Thoracic aorta (tissue), 2 donors: ENCODE results near the gene NADSYN1. TPM values are rescaled to one million over a fixed set of nuclear protein-coding genes. Genes with fewer than 3 reads are reported as not detected.
A peak's percentile ranks its signal among the peaks of the same experiment; 100 is the strongest.

Experiments
- ATAC-seq: fragments of 150-250 bp; one replicate; pipeline ENCODE4 v1.8.0; 2017; ENCODE audit warnings: low read depth; ENCODE audit not compliant: insufficient number of reproducible peaks, low FRiP score
- DNase-seq: peaks from one replicate; pipeline ENCODE4 v3.0.0-alpha.2; 2020; ENCODE audit warnings: low spot score
- H3K27ac ChIP-seq, 2 donors: fragments of 200-600 bp; sonication (generic); 1 replicate in 1 of 2; 2 replicates in 1 of 2; pipeline ENCODE4 v1.5.1; 2016; ENCODE audit warnings: mild to moderate bottlenecking in 2 of 2, moderate library complexity in 2 of 2
- H3K27me3 ChIP-seq: fragments of 200-600 bp; sonication (generic); replicated peaks from 2 replicates; pipeline ENCODE4 v1.6.0; 2016; ENCODE audit warnings: mild to moderate bottlenecking; ENCODE audit not compliant: insufficient read depth
- H3K36me3 ChIP-seq: fragments of 200-600 bp; sonication (generic); one replicate; pipeline ENCODE4 v1.5.1; 2016
- H3K4me1 ChIP-seq, 2 donors: fragments of 200-600 bp; sonication (generic); 1 replicate in 1 of 2; 2 replicates in 1 of 2; pipeline versions ENCODE4 v1.5.1 to v1.6.0; 2016; ENCODE audit warnings: low read depth in 2 of 2, mild to moderate bottlenecking in 1 of 2; ENCODE audit not compliant: control insufficient read depth in 1 of 2
- H3K4me3 ChIP-seq: fragments of 200-600 bp; sonication (generic); 2 replicates; pipeline ENCODE4 v1.5.1; 2016; ENCODE audit warnings: mild to moderate bottlenecking
- H3K9me3 ChIP-seq: fragments of 200-600 bp; sonication (generic); 2 replicates; pipeline ENCODE4 v1.5.1; 2016
- total RNA-seq, 2 donors: library from RNA; depleted of rRNA; stranded (reverse); fragments of >200 nt; gene quantifications; one replicate each; pipeline versions ENCODE4 v1.1.0 to v1.2.3, GENCODE V29; 2016
- TF ChIP-seq, protein P1 (sequence below): fragments of 200-600 bp; sonication (generic); IDR thresholded peaks from one replicate; pipeline ENCODE4 v1.5.1; 2019; ENCODE audit warnings: antibody characterized with exemption

NADSYN1 gene
- total RNA-seq, 2 donors from 2014 or later, result 68.0 to 112 TPM

DNA sequence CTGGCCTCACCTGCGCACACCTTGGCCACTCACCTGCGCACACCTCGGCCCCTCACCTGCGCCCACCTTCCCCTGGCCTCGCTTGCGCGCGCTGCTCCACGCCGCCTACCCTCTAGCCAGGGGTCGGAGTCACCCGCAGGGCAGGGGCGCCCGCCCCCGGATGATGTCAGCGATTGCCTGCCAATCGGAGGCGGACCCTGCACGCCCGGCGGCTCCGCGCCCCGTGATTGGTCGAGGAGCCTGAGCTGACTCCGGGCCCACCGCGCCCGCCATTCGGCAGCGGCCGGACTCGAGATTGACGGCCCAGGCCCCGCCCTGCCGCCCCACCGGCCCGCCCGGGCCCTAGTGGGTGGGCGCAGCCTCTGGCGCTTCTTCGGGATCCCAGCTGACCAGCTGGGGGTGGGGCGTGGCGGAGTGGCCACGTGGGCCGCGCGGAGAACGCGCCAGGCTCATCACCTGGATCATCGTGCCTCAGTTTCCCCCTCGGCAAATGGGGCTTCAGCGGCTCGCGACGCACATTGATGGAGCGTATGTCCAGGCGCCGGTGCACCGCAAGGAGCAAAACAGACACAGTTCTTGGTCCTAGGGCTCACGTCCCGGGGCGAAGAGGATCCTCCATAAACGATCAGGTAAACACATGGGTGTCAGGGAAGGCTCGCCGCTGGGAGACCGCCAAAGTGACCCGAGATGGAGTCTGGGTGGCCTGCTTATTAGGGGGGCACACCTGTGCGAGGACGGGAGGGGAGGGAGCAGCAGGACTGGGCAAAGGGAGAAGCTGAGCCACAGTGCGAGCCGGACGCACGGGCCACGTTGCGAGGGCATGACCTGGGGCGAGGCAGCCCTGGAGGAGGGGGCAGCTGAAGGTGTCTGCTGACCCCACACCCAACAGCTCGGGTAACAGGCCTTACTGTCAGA is 4.5 kb upstream of the NADSYN1 start, which contains the start of gene DHCR7:
DHCR7 (minus strand) TSS at position 137 of the 915 bp plus-strand sequence. CDS start 3,441 bp downstream, outside the sequence.
- DNase-seq (peak; percentile 80), ATAC-seq (peak; percentile 72)
- Histone ChIP-seq H3K36me3 (peaks cover 6% of the 10 kb centered on the region), H3K27me3 (no peaks in the 10 kb centered on the region), H3K27ac (peak within 1 kb of the TSS; percentile 45 to 54), H3K4me1 (peaks cover 5 to 33% of the 10 kb centered on the region in 2 donors), H3K4me3 (peak within 1 kb of the TSS; percentile 85), H3K9me3 (no peaks in the 10 kb centered on the region)
- TF ChIP-seq, protein P1, sequence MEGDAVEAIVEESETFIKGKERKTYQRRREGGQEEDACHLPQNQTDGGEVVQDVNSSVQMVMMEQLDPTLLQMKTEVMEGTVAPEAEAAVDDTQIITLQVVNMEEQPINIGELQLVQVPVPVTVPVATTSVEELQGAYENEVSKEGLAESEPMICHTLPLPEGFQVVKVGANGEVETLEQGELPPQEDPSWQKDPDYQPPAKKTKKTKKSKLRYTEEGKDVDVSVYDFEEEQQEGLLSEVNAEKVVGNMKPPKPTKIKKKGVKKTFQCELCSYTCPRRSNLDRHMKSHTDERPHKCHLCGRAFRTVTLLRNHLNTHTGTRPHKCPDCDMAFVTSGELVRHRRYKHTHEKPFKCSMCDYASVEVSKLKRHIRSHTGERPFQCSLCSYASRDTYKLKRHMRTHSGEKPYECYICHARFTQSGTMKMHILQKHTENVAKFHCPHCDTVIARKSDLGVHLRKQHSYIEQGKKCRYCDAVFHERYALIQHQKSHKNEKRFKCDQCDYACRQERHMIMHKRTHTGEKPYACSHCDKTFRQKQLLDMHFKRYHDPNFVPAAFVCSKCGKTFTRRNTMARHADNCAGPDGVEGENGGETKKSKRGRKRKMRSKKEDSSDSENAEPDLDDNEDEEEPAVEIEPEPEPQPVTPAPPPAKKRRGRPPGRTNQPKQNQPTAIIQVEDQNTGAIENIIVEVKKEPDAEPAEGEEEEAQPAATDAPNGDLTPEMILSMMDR, result peak; percentile 12

DNA sequence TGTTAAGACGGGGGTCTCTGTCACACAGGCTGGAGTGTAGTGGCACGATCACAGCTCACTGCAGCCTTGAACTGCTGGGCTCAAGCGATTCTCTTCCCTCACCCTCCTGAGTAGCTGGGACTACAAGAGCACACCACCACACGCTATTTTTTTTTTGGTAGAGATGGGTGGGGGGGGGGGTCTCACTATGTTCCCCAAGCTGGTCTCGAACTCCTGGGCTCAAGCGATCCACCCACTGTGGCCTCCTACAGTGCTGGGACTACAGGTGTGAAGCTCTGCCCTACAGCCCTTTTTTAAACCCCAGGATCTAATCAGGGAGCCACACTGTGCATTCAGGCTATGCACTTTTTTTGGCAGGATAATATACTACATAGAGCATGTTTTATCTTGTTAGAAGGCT is 3.4 kb upstream of the NADSYN1 start:
- Histone ChIP-seq H3K4me3 (peak overlapping the region; percentile 85), H3K27me3 (no peaks in the 10 kb centered on the region), H3K9me3 (no peaks in the 10 kb centered on the region), H3K4me1 (peaks cover 11 to 43% of the 10 kb centered on the region in 2 donors), H3K36me3 (no peaks in the 10 kb centered on the region), H3K27ac (peak overlapping the region in 1 of 2 donors; percentile 54)
- DNase-seq (no peak), ATAC-seq (no peak)
- TF ChIP-seq, protein P1, result no peak

DNA sequence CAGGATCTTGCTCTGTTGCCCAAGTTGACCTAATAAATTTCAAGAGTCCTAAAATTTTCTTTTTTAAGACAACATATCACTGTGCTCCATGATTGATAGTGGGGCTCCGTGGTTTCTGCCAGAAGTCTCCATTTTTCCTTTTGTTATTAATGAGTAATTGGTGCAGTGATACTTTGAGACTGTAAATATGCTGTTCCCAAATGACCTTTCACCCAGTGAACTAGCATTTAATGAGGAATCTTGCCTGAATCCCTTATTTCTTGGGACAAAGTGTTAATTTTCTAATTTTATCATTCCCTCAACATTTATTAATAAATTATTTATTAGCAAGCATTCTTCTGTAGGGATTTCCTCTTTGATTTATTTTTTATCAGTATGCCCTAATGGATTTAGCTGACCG is 2.5 kb upstream of the NADSYN1 start:
- TF ChIP-seq, protein P1, result no peak
- ATAC-seq (no peak), DNase-seq (no peak)
- H3K27me3 ChIP-seq, result no peaks in the 10 kb centered on the region
- H3K4me3 ChIP-seq, result no peak overlapping the region
- no peaks in the 10 kb centered on the region for H3K9me3 ChIP-seq
- H3K36me3 ChIP-seq, result peaks cover 6% of the 10 kb centered on the region
- no peak overlapping the region for H3K27ac ChIP-seq
- H3K4me1 ChIP-seq, result peaks cover 11 to 46% of the 10 kb centered on the region in 2 donors

DNA sequence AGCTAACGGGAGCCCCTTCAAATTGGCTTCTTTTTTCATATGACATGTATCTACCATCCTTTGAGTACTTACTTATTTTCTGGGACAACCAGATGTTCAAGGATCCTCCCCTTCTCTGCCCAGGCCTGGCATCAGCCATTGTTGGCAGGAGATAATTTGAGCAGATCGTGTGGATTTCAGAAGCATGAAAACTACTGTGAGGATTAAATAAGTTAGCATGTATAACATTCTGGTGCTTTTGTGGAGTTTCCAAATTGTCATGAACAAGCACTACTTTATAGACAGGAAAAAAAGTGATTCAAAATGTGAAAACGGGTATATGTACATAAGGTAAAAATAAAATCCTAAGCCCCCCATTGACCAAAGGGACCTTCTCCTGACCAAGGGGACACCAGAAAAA is 2.1 kb upstream of the NADSYN1 start:
- H3K4me3 ChIP-seq, result no peak overlapping the region
- H3K27ac ChIP-seq, result no peak overlapping the region
- no peaks in the 10 kb centered on the region for H3K9me3 ChIP-seq
- ATAC-seq (no peak), DNase-seq (no peak)
- TF ChIP-seq, protein P1, result no peak
- no peaks in the 10 kb centered on the region for H3K27me3 ChIP-seq
- peaks cover 9% of the 10 kb centered on the region for H3K36me3 ChIP-seq
- H3K4me1 ChIP-seq, result peaks cover 11 to 46% of the 10 kb centered on the region in 2 donors

DNA sequence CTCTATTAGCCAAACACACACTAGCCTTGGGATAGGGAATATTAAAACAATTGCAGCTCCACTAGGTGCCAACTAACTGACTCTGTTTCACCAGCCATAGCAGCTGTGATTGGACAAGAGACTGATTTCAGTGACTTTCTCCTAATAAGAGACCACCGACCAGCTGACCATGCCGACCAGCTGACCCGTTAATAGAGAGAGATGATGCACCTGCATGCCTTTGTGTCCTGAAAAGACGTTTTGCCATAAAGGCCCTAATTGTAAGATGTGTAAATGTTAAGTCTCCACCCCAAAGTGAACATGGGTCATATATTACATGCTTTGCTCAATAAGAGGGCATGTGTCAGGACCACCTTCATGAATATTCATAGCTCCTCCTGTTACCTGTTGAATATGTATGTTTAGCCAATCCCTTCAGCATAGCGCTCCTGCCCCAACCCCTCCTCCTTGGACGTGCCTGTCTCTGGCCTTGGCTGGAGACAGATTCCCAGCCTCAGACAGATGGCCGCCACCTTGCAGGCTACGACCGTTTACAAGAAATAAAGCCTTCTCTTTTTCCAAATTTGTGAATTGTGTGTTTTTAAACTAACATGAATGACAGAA is 1.3 kb upstream of the NADSYN1 start:
- Histone ChIP-seq H3K27me3 (no peaks in the 10 kb centered on the region), H3K4me3 (peak overlapping the region; percentile 94), H3K4me1 (peaks cover 11 to 46% of the 10 kb centered on the region in 2 donors), H3K9me3 (no peaks in the 10 kb centered on the region), H3K27ac (peak overlapping the region; percentile 59), H3K36me3 (peaks cover 16% of the 10 kb centered on the region)
- DNase-seq, result no peak
- TF ChIP-seq, protein P1, result no peak
- ATAC-seq, result no peak
